SK-N-SH treated with all-trans-retinoic acid at 6 μM for 48 hours (cell line): ENCODE data around the gene MUSTN1.

Experiments used
- ATAC-seq: fragments of 200-7000 bp; cut with Tn5 transposase; 3 replicates; pipeline ENCODE4 v1.9.1; 2020; ENCODE audit warnings: mild to moderate bottlenecking, moderate library complexity
- ARNTL ChIP-seq: fragments of 450-650 bp; formaldehyde crosslinking; IDR thresholded peaks from 2 replicates; pipeline ENCODE4 v1.5.0; 2020; ENCODE audit warnings: low read depth, mild to moderate bottlenecking, moderate library complexity, borderline replicate concordance
- BACH2 ChIP-seq: fragments of 250-450 bp; sonication (Bioruptor Pico); IDR thresholded peaks from 2 replicates; pipeline ENCODE4 v1.9.0; 2021; ENCODE audit warnings: mild to moderate bottlenecking, borderline replicate concordance
- CSDC2 ChIP-seq: fragments of 250-450 bp; sonication (Bioruptor Pico); IDR thresholded peaks from 2 replicates; pipeline ENCODE4 v1.5.0; 2020; ENCODE audit warnings: mild to moderate bottlenecking, moderate library complexity
- CSRNP3 ChIP-seq: fragments of 250-450 bp; sonication (Bioruptor Pico); IDR thresholded peaks from 2 replicates; pipeline ENCODE4 v1.5.1; 2021; ENCODE audit warnings: mild to moderate bottlenecking, moderate library complexity
- ESRRG ChIP-seq: fragments of 250-450 bp; sonication (Bioruptor Pico); IDR thresholded peaks from 2 replicates; pipeline ENCODE4 v1.6.1; 2021; ENCODE audit warnings: mild to moderate bottlenecking
- GLIS3 ChIP-seq: fragments of 250-450 bp; sonication (Bioruptor Pico); IDR thresholded peaks from 2 replicates; pipeline ENCODE4 v1.5.0; 2020; ENCODE audit warnings: mild to moderate bottlenecking, moderate library complexity
- ISL1 ChIP-seq: fragments of 250-450 bp; sonication (Bioruptor Pico); IDR thresholded peaks from 2 replicates; pipeline ENCODE4 v2.1.2; 2022; ENCODE audit warnings: mild to moderate bottlenecking, moderate library complexity
- OSR1 ChIP-seq: fragments of 250-450 bp; sonication (Bioruptor Pico); IDR thresholded peaks from 2 replicates; pipeline ENCODE4 v1.8.0; 2022; ENCODE audit warnings: moderate library complexity, mild to moderate bottlenecking, inconsistent platforms
- PATZ1 ChIP-seq: fragments of 250-450 bp; sonication (Bioruptor Pico); IDR thresholded peaks from 2 replicates; pipeline ENCODE4 v1.8.0; 2020; ENCODE audit warnings: mild to moderate bottlenecking, moderate library complexity, borderline replicate concordance
- POU6F1 ChIP-seq: fragments of 250-450 bp; sonication (Bioruptor Pico); IDR thresholded peaks from 2 replicates; pipeline ENCODE4 v1.8.0; 2021; ENCODE audit warnings: low read depth, mild to moderate bottlenecking, moderate library complexity, borderline replicate concordance
- PPARA ChIP-seq: fragments of 250-450 bp; sonication (Bioruptor Pico); IDR thresholded peaks from 2 replicates; pipeline ENCODE4 v1.5.0; 2020; ENCODE audit warnings: mild to moderate bottlenecking, borderline replicate concordance
- RARB ChIP-seq: fragments of 250-450 bp; sonication (Bioruptor Pico); IDR thresholded peaks from 2 replicates; pipeline ENCODE4 v1.8.0; 2021; ENCODE audit warnings: mild to moderate bottlenecking, moderate library complexity
- SNAI2 ChIP-seq: fragments of 250-450 bp; sonication (Bioruptor Pico); IDR thresholded peaks from 2 replicates; pipeline ENCODE4 v1.5.0; 2020; ENCODE audit warnings: mild to moderate bottlenecking, moderate library complexity
- TCF4 ChIP-seq: fragments of 250-450 bp; sonication (Bioruptor Pico); IDR thresholded peaks from 2 replicates; pipeline ENCODE4 v1.8.0; 2021; ENCODE audit warnings: mild to moderate bottlenecking, moderate library complexity, borderline replicate concordance
- TOX ChIP-seq: fragments of 250-450 bp; sonication (Bioruptor Pico); IDR thresholded peaks from 2 replicates; pipeline ENCODE4 v1.8.0; 2021; ENCODE audit warnings: mild to moderate bottlenecking, moderate library complexity, borderline replicate concordance
- TSHZ2 ChIP-seq: fragments of 250-450 bp; sonication (Bioruptor Pico); IDR thresholded peaks from 2 replicates; pipeline ENCODE4 v1.5.0; 2020; ENCODE audit warnings: mild to moderate bottlenecking, moderate library complexity
- ZC3H10 ChIP-seq: fragments of 250-450 bp; sonication (Bioruptor Pico); IDR thresholded peaks from 2 replicates; pipeline ENCODE4 v1.5.1; 2021; ENCODE audit warnings: mild to moderate bottlenecking, moderate library complexity
- ZFP3 ChIP-seq: fragments of 250-450 bp; sonication (Bioruptor Pico); IDR thresholded peaks from 2 replicates; pipeline ENCODE4 v1.5.0; 2020; ENCODE audit warnings: mild to moderate bottlenecking, moderate library complexity
- ZFP30 ChIP-seq: fragments of 450-650 bp; formaldehyde crosslinking; IDR thresholded peaks from 2 replicates; pipeline ENCODE4 v1.5.0; 2022; ENCODE audit warnings: mild to moderate bottlenecking, moderate library complexity
- ZNF565 ChIP-seq: fragments of 450-650 bp; formaldehyde crosslinking; conservative IDR thresholded peaks from 2 replicates; pipeline ENCODE4 v1.5.0; 2020; ENCODE audit warnings: low read depth, mild to moderate bottlenecking, moderate library complexity
- ZNF70 ChIP-seq: fragments of 450-650 bp; formaldehyde crosslinking; IDR thresholded peaks from 2 replicates; pipeline ENCODE4 v1.5.0; 2020; ENCODE audit warnings: mild to moderate bottlenecking, moderate library complexity
- ZNF8 ChIP-seq: fragments of 450-650 bp; formaldehyde crosslinking; IDR thresholded peaks from 2 replicates; pipeline ENCODE4 v1.5.0; 2020; ENCODE audit warnings: mild to moderate bottlenecking, moderate library complexity

Gene MUSTN1

GRCh38 chr3:52829482-52829881 is 5.3 kb downstream of the MUSTN1 start:
- ATAC-seq, result no peak
- TF ChIP-seq ZNF70 (CRISPR knock-in tag) (no peak), POU6F1 (no peak), CSRNP3 (CRISPR knock-in tag) (no peak), ZNF565 (no peak), ARNTL (CRISPR knock-in tag) (no peak), TSHZ2 (CRISPR knock-in tag) (no peak), BACH2 (CRISPR knock-in tag) (no peak), TCF4 (CRISPR knock-in tag) (no peak), ZC3H10 (CRISPR knock-in tag) (no peak), CSDC2 (CRISPR knock-in tag) (no peak), PPARA (CRISPR knock-in tag) (no peak), PATZ1 (CRISPR knock-in tag) (no peak), TOX (CRISPR knock-in tag) (no peak), ZNF8 (CRISPR knock-in tag) (no peak), ISL1 (no peak)

- ATAC-seq, result peak; percentile 19; the same call in 2 of the 3 replicates
- TF ChIP-seq RARB (CRISPR knock-in tag), result no peak
Observed at GRCh38 chr3:52827866-52828376, 6.9 kb downstream of the MUSTN1 start.

- TF ChIP-seq BACH2 (CRISPR knock-in tag), result no peak
- no peak for TF ChIP-seq ZNF70 (CRISPR knock-in tag)
- TF ChIP-seq PPARA (CRISPR knock-in tag), result no peak
- TF ChIP-seq GLIS3 (CRISPR knock-in tag), result no peak
- TF ChIP-seq ZC3H10 (CRISPR knock-in tag), result no peak
- TF ChIP-seq SNAI2, result no peak
- no peak for TF ChIP-seq ZNF565
- TF ChIP-seq ARNTL (CRISPR knock-in tag), result no peak
- TF ChIP-seq ZFP30, result no peak
- TF ChIP-seq CSDC2 (CRISPR knock-in tag), result no peak
- TF ChIP-seq TOX (CRISPR knock-in tag), result no peak
- TF ChIP-seq PATZ1 (CRISPR knock-in tag), result no peak
- TF ChIP-seq OSR1 (CRISPR knock-in tag), result no peak
- no peak for TF ChIP-seq ESRRG (CRISPR knock-in tag)
- no peak for TF ChIP-seq ZFP3 (CRISPR knock-in tag)
- no peak for TF ChIP-seq TCF4 (CRISPR knock-in tag)
- ATAC-seq, result no peak; the same call in 2 of the 3 replicates
Observed at GRCh38 chr3:52827441-52827840, 7.4 kb downstream of the MUSTN1 start.
